ENCODE results near the gene KRTAP10-1.

- TF ChIP-seq CTCF (IDR thresholded peaks at IDR 0.05; ENCODE audit: insufficient read depth, low read length, poor library complexity, severe bottlenecking) = no peak
- no peak for TF ChIP-seq EZH2phosphoT487 (conservative IDR thresholded peaks at IDR 0.05; ENCODE audit: low read length)
These were observed 8.9 kb downstream of the KRTAP10-1 start for GRCh38 chr21:44530903-44531605.

Data from SU-DHL-6 (cell line).